SK-N-SH (cell line): ENCODE data around the gene HSDL1. TPM values are rescaled to one million over a fixed set of nuclear protein-coding genes. Genes with fewer than 3 reads are reported as not detected.

Experiments used
- CTCF ChIA-PET: fragments of 300-600, 350-600 bp; formaldehyde crosslinking; extraction: SDS; loops from one replicate; lab custom pipeline; 2021; lab: Yijun Ruan, JAX
- POLR2A ChIA-PET: fragments of 350-600 bp; sonication (Branson Sonifier 250); formaldehyde crosslinking; extraction: SDS; loops from one replicate; lab custom pipeline; 2020; ENCODE audit warnings: antibody characterized with exemption, inconsistent platforms; lab: Yijun Ruan, JAX
- DNase-seq: peaks from one replicate; pipeline ENCODE4 v3.0.0; 2012
- H2AFZ ChIP-seq: fragments of 200-600 bp; sonication (generic); 2 replicates; pipeline ENCODE4 v1.8.1; 2016; ENCODE audit warnings: antibody characterized with exemption, mild to moderate bottlenecking, low read depth
- H3F3A ChIP-seq: fragments of 200-600 bp; sonication (generic); replicated peaks from 2 replicates; pipeline ENCODE3; 2016; ENCODE audit warnings: antibody characterized with exemption, mild to moderate bottlenecking; ENCODE audit not compliant: insufficient read depth
- H3K27ac ChIP-seq, 2 experiments: fragments of 200-500 bp in 1 of 2; fragments of 200-600 bp in 1 of 2; sonication (Bioruptor generic) in 1 of 2; sonication (generic), shearing (Covaris generic) in 1 of 2; 2 replicates each; pipeline versions ENCODE4 v1.5.1 to v1.6.1; 2014 to 2016; ENCODE audit warnings: low read depth in 2 of 2, inconsistent platforms in 1 of 2, low read length in 1 of 2, mild to moderate bottlenecking in 1 of 2, mixed read lengths in 1 of 2
- H3K27me3 ChIP-seq: fragments of 200-600 bp; sonication (generic), shearing (Covaris generic); 2 replicates; pipeline ENCODE4 v1.6.1; 2016; ENCODE audit warnings: mixed run types; ENCODE audit not compliant: insufficient read depth
- H3K36me3 ChIP-seq, 2 experiments: fragments of 200-500 bp in 1 of 2; fragments of 200-600 bp in 1 of 2; sonication (Bioruptor generic) in 1 of 2; sonication (generic) in 1 of 2; replicated peaks in 1 of 2; 2 replicates each; pipeline versions ENCODE3 to v1.5.1; 2014 to 2016; ENCODE audit warnings: low read length in 1 of 2, mild to moderate bottlenecking in 1 of 2; ENCODE audit not compliant: insufficient read depth in 2 of 2, control insufficient read depth in 1 of 2
- H3K4me1 ChIP-seq, 2 experiments: fragments of 200-500 bp in 1 of 2; fragments of 200-600 bp in 1 of 2; sonication (Bioruptor generic) in 1 of 2; sonication (generic), shearing (Covaris generic) in 1 of 2; 2 replicates each; pipeline versions ENCODE4 v1.5.1 to v1.6.1; 2014 to 2016; ENCODE audit warnings: low read depth in 1 of 2, low read length in 1 of 2, mixed run types in 1 of 2; ENCODE audit not compliant: insufficient read depth in 2 of 2, control insufficient read depth in 1 of 2
- H3K4me2 ChIP-seq: fragments of 200-600 bp; sonication (generic), shearing (Covaris generic); 2 replicates; pipeline ENCODE4 v1.6.1; 2017; ENCODE audit warnings: mixed run types
- H3K4me3 ChIP-seq, 2 experiments: fragments of 200-500 bp in 1 of 2; fragments of 200-600 bp in 1 of 2; sonication (Bioruptor generic) in 1 of 2; sonication (generic), shearing (Covaris generic) in 1 of 2; 2 replicates each; pipeline versions ENCODE4 v1.5.1 to v1.8.1; 2014 to 2016; ENCODE audit warnings: low read depth in 2 of 2, inconsistent platforms in 1 of 2, low read length in 1 of 2, mild to moderate bottlenecking in 1 of 2, mixed read lengths in 1 of 2, moderate library complexity in 1 of 2
- H3K79me2 ChIP-seq: fragments of 200-600 bp; sonication (generic); 2 replicates; pipeline ENCODE4 v1.8.1; 2017; ENCODE audit warnings: mild to moderate bottlenecking; ENCODE audit not compliant: insufficient read depth
- H3K9ac ChIP-seq: fragments of 200-600 bp; sonication (generic); 2 replicates; pipeline ENCODE4 v1.6.1; 2017; ENCODE audit warnings: mixed run types
- H3K9me2 ChIP-seq: fragments of 200-600 bp; sonication (generic); 2 replicates; pipeline ENCODE4 v1.6.1; 2017; ENCODE audit warnings: mixed run types
- H3K9me3 ChIP-seq: fragments of 200-600 bp; sonication (generic); 2 replicates; pipeline ENCODE4 v1.6.1; 2017; ENCODE audit warnings: mixed run types, mild to moderate bottlenecking, moderate library complexity
- H4K20me1 ChIP-seq: fragments of 200-600 bp; sonication (generic); 2 replicates; pipeline ENCODE4 v1.6.1; 2017; ENCODE audit warnings: mild to moderate bottlenecking, mixed run types; ENCODE audit not compliant: insufficient read depth
- CHD2 ChIP-seq: fragments of 150-350 bp; IDR thresholded peaks from 2 replicates; pipeline ENCODE4 v1.6.1; 2018; ENCODE audit warnings: low read length; ENCODE audit not compliant: partially characterized antibody
- ELF1 ChIP-seq: IDR thresholded peaks from 2 replicates; pipeline ENCODE4 v1.4.0; 2012
- EP300 ChIP-seq, 2 experiments: IDR thresholded peaks; 2 replicates each; pipeline versions ENCODE4 v1.4.0 to v1.6.1; 2012; ENCODE audit warnings: borderline replicate concordance in 1 of 2, low read depth in 1 of 2, low read length in 1 of 2
- EZH2phosphoT487 ChIP-seq: fragments of 200-600 bp; sonication (generic); IDR thresholded peaks from 2 replicates; pipeline ENCODE4 v1.6.1; 2017; ENCODE audit warnings: low read depth, mixed run types, mild to moderate bottlenecking, antibody characterized with exemption, moderate library complexity, borderline replicate concordance
- FOSL2 ChIP-seq: IDR thresholded peaks from 2 replicates; pipeline ENCODE4 v1.4.0; 2012; ENCODE audit warnings: low read depth, mild to moderate bottlenecking, moderate library complexity, borderline replicate concordance
- IRF3 ChIP-seq: fragments of 150-350 bp; IDR thresholded peaks from 2 replicates; pipeline ENCODE4 v1.6.1; 2016; ENCODE audit warnings: mild to moderate bottlenecking, low read depth, low read length
- MAX ChIP-seq: IDR thresholded peaks from 2 replicates; pipeline ENCODE4 v1.4.0; 2012; ENCODE audit warnings: low read depth
- NRF1 ChIP-seq: IDR thresholded peaks from 2 replicates; pipeline ENCODE4 v1.6.1; 2012; ENCODE audit warnings: low read depth, mild to moderate bottlenecking, low read length
- PBX3 ChIP-seq: IDR thresholded peaks from 2 replicates; pipeline ENCODE4; 2012
- POLR2AphosphoS5 ChIP-seq: IDR thresholded peaks from 2 replicates; pipeline ENCODE4 v1.6.1; 2012; ENCODE audit warnings: low read depth, low read length
- REST ChIP-seq: IDR thresholded peaks from 2 replicates; pipeline ENCODE4 v1.6.1; 2012; ENCODE audit warnings: mild to moderate bottlenecking, low read depth, low read length, moderate library complexity
- RFX5 ChIP-seq: IDR thresholded peaks from 2 replicates; pipeline ENCODE4 v1.6.1; 2012; ENCODE audit warnings: mild to moderate bottlenecking, improper control_type of control experiment, low read length
- USF2 ChIP-seq: fragments of 150-350 bp; IDR thresholded peaks from 2 replicates; pipeline ENCODE4 v1.6.1; 2017; ENCODE audit warnings: antibody characterized with exemption, low read length, low read depth, borderline replicate concordance
- YY1 ChIP-seq: IDR thresholded peaks from 2 replicates; pipeline ENCODE4 v1.4.0; 2012; ENCODE audit warnings: low read depth, mild to moderate bottlenecking
- WGBS: methylation state at CpG from one replicate; pipeline ENCODE4 v1.1.6; 2017; ENCODE audit warnings: low lambda C conversion rate; 5-methylcytosine and 5-hydroxymethylcytosine counted together
- polyA plus RNA-seq, 3 experiments: library from polyadenylated mRNA; depleted of rRNA; stranded (reverse); fragments of >200 nt; gene quantifications; 2 replicates each; pipeline ENCODE4 v1.2.3, GENCODE V29; 2012

Gene HSDL1
- polyA plus RNA-seq, 1 of the 3 experiments (the other 2 are of a cell fraction) = 14.5 TPM

GRCh38 chr16:84104231-84104630, 40.7 kb downstream of the HSDL1 start:
- Histone ChIP-seq H3K27ac (no peak overlapping the region), H3K4me2 (no peak overlapping the region), H3K9me3 (no peaks in the 10 kb centered on the region), H3K9me2 (no peaks in the 10 kb centered on the region), H3K9ac (no peak overlapping the region), H3K4me3 (no peak overlapping the region), H3K36me3 (peaks cover 6 to 16% of the 10 kb centered on the region in 2 experiments), H2AFZ (no peak overlapping the region), H3F3A (peaks cover 9% of the 10 kb centered on the region), H3K27me3 (no peaks in the 10 kb centered on the region), H3K4me1 (peaks cover 4 to 7% of the 10 kb centered on the region in 2 experiments; a peak in 2 of 4 replicates), H4K20me1 (peaks cover 71% of the 10 kb centered on the region), H3K79me2 (peaks cover 87% of the 10 kb centered on the region)
- WGBS = 95% methylated on average over 3 of the region's 3 CpGs
- CTCF ChIA-PET = interaction anchor here (1.4 to 1.5 kb wide), 4 partner anchors 38 to 83 kb away, joined by 3 to 6 read pairs (median 4); partner anchors contain the start of gene TAF1C
- POLR2A ChIA-PET = no interaction called here
- TF ChIP-seq YY1 (no peak), PBX3 (no peak), EP300 (IDR thresholded peaks at IDR 0.05; ENCODE audit: borderline replicate concordance in 1 of 2, low read depth in 1 of 2, low read length in 1 of 2) (no peak), USF2 (no peak), FOSL2 (no peak), NRF1 (no peak), CHD2 (no peak), REST (no peak), POLR2AphosphoS5 (no peak), RFX5 (no peak), MAX (no peak), ELF1 (no peak), EZH2phosphoT487 (no peak), IRF3 (no peak)
- no peak for DNase-seq
